ENCODE results near the gene CCDC127.

CCDC127 gene

GRCh38 chr5:149745-150485 is 68.0 kb downstream of the CCDC127 start:
- TF ChIP-seq POU6F1 (CRISPR knock-in tag; IDR thresholded peaks at IDR 0.05; ENCODE audit: borderline replicate concordance, low read depth) (no peak), TSHZ2 (CRISPR knock-in tag; IDR thresholded peaks at IDR 0.05) (no peak), ESRRG (CRISPR knock-in tag; IDR thresholded peaks at IDR 0.05) (no peak), PPARA (CRISPR knock-in tag; IDR thresholded peaks at IDR 0.05; ENCODE audit: borderline replicate concordance) (no peak), ARNTL (CRISPR knock-in tag; IDR thresholded peaks at IDR 0.05; ENCODE audit: borderline replicate concordance, low read depth) (no peak), ZNF70 (CRISPR knock-in tag; IDR thresholded peaks at IDR 0.05) (no peak), ZFP3 (CRISPR knock-in tag; IDR thresholded peaks at IDR 0.05) (no peak), TCF4 (CRISPR knock-in tag; IDR thresholded peaks at IDR 0.05; ENCODE audit: borderline replicate concordance) (no peak), ISL1 (CRISPR knock-in tag; IDR thresholded peaks at IDR 0.05) (no peak), OSR1 (CRISPR knock-in tag; IDR thresholded peaks at IDR 0.05) (no peak), CREB5 (CRISPR knock-in tag; IDR thresholded peaks at IDR 0.05; ENCODE audit: low read depth) (no peak), CSRNP3 (CRISPR knock-in tag; IDR thresholded peaks at IDR 0.05) (no peak), GLIS3 (CRISPR knock-in tag; IDR thresholded peaks at IDR 0.05) (no peak), PATZ1 (CRISPR knock-in tag; IDR thresholded peaks at IDR 0.05; ENCODE audit: borderline replicate concordance) (no peak), ZC3H10 (CRISPR knock-in tag; IDR thresholded peaks at IDR 0.05) (no peak), CSDC2 (CRISPR knock-in tag; IDR thresholded peaks at IDR 0.05) (no peak), ZNF8 (CRISPR knock-in tag; IDR thresholded peaks at IDR 0.05) (no peak), ZNF565 (CRISPR knock-in tag; conservative IDR thresholded peaks at IDR 0.05; ENCODE audit: low read depth) (no peak), TOX (CRISPR knock-in tag; IDR thresholded peaks at IDR 0.05; ENCODE audit: borderline replicate concordance) (no peak), ZFP30 (CRISPR knock-in tag; IDR thresholded peaks at IDR 0.05) (no peak)
- no peak for ATAC-seq

- ATAC-seq = no peak
- TF ChIP-seq CREB5 (CRISPR knock-in tag; IDR thresholded peaks at IDR 0.05; ENCODE audit: low read depth) = no peak
Measured at GRCh38 chr5:147751-148150, 70.2 kb downstream of the CCDC127 start.
